ENCODE data around the gene INKA1. TPM values are rescaled to one million over a fixed set of nuclear protein-coding genes. Genes with fewer than 3 reads are reported as not detected.

INKA1 gene
- total and polyA plus RNA-seq, 9 of the 15 experiments (the other 6 are each of a cell fraction or from before 2014, with no cell fraction given): 0.55 to 13.9 (median 6.7) TPM

GRCh38 chr3:49792371-49793150 lies 10.5 kb upstream of the INKA1 start:
- H3K27ac ChIP-seq (ENCODE audit: extremely low read depth, low read depth, low read length): no peak overlapping the region
- POLR2A ChIA-PET: interaction anchor here (0.6 kb wide), 1 partner anchor 56 kb away, joined by 3 read pairs; no protein-coding TSS in a partner anchor
- FAIRE-seq (no peak), DNase-seq (ENCODE audit: extremely low read depth in 1 of 4, low spot score in 3 of 4) (no peak), ATAC-seq (no peak)
- no peak overlapping the region for H2AFZ ChIP-seq (ENCODE audit: low read depth, low read length)
- H3K9me3 ChIP-seq (replicated peaks; ENCODE audit: control insufficient read depth, insufficient read depth, low read depth, low read length): no peaks in the 10 kb centered on the region
- no peaks in the 10 kb centered on the region for H3K9me1 ChIP-seq (ENCODE audit: control insufficient read depth, insufficient read depth, low read length)
- H4K20me1 ChIP-seq (replicated peaks; ENCODE audit: control insufficient read depth, insufficient read depth, low read length): no peaks in the 10 kb centered on the region
- H3K4me3 ChIP-seq: no peak overlapping the region
- H3K4me1 ChIP-seq (replicated peaks in 1 of 2; ENCODE audit: control insufficient read depth in 2 of 2, insufficient read depth in 2 of 2, low read length in 2 of 2): peaks cover 3 to 11% of the 10 kb centered on the region in 2 experiments; a peak in 3 of 5 replicates
- in situ Hi-C loops (cut with MboI): no loop called here
- no peaks in the 10 kb centered on the region for H3K79me2 ChIP-seq (ENCODE audit: control insufficient read depth, insufficient read depth, low read length)
- intact Hi-C loops (cut with micrococcal nuclease): no loop called here
- peak overlapping the region in 1 of 2 experiments; percentile 17; a peak in 1 of 4 replicates for H3K9ac ChIP-seq (ENCODE audit: insufficient read depth in 1 of 2, low read depth in 2 of 2, low read length in 2 of 2)
- no peaks in the 10 kb centered on the region for H3K36me3 ChIP-seq (ENCODE audit: control insufficient read depth, insufficient read depth, low read length)
- no TSS peak for BruUV-seq (replicated peaks)
- CTCF ChIA-PET (ENCODE audit: low intra/inter-chr PET ratio): no interaction called here
- no peaks in the 10 kb centered on the region for H3K27me3 ChIP-seq (ENCODE audit: control insufficient read depth in 2 of 2, insufficient read depth in 2 of 2, low read length in 2 of 2)
- WGBS (ENCODE audit: insufficient coverage, low coverage, missing lambda C conversion rate): 40% methylated on average over 9 of the region's 10 CpGs
- no peak overlapping the region for H3K4me2 ChIP-seq (ENCODE audit: insufficient read depth, low read length)
- TF ChIP-seq ZNF263 (CRISPR knock-in tag; IDR thresholded peaks at IDR 0.05; ENCODE audit: borderline replicate concordance): no peak
- TF ChIP-seq USF1 (CRISPR knock-in tag; IDR thresholded peaks at IDR 0.05): no peak
- TF ChIP-seq CBFA2T2 (conservative IDR thresholded peaks at IDR 0.05): no peak
- no peak for TF ChIP-seq PRPF4 (IDR thresholded peaks at IDR 0.05; ENCODE audit: insufficient read depth, low read depth, low read length, poor library complexity, severe bottlenecking)
- TF ChIP-seq CBX1 (IDR thresholded peaks at IDR 0.05; ENCODE audit: low read depth): no peak
- TF ChIP-seq CTCFL (IDR thresholded peaks at IDR 0.05; ENCODE audit: borderline replicate concordance, insufficient read depth, low read depth, low read length, poor library complexity, severe bottlenecking): no peak
- no peak for TF ChIP-seq ZNF592 (IDR thresholded peaks at IDR 0.05)

Data from K562 (cell line).